GM20000 (cell line): ENCODE results near the gene GNG7.

Experiments
- DNase-seq: peaks from one replicate; pipeline ENCODE4 v3.0.0; 2012; ENCODE audit warnings: low spot score
- CTCF ChIP-seq: IDR thresholded peaks from 2 replicates; pipeline ENCODE4 v1.5.1; 2012; ENCODE audit warnings: mild to moderate bottlenecking, control low read depth; ENCODE audit errors: extremely low read depth, missing control alignments

GNG7 gene

GRCh38 chr19:2634960-2635359, 67.5 kb downstream of the GNG7 start:
- DNase-seq: no peak
- no peak for TF ChIP-seq CTCF

DNA sequence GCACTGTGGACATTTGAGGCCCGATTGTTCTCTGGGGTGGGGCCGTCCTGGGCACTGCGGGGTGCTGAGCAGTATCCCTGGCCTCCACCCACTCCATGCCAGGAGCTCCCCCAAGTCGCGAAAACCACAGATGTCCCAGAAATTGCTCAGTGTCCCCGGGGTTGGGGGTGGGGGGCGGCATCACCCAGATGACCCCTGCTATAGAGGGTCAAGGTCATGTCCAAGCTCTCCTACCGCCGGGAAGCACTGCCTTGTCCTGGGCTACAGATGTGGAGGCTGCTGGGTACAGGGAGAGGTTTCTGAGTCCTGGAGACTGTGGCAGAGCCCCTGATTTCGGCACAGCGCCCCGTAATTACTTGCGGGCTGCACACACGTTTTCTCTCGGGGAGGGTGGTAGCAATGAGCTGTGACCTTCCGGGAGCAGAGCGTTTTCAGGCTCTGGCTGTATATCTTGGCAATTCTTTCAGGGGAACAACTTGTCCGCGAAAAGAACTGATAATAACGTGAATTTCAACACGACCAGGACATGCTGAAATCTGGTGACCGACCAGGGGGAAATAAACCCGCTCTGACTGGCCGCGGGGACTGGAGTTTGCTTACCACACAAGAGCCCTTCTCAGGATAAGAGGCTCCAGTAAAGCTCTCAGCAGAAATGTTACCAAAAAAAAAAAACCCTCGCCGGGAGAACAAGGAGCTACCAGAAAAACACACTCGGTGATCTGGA, 68.1 kb downstream of the GNG7 start:
- DNase-seq: no peak
- no peak for TF ChIP-seq CTCF

- DNase-seq: no peak
- no peak for TF ChIP-seq CTCF
Measured at GRCh38 chr19:2633693-2634075, 68.8 kb downstream of the GNG7 start.

- no peak for TF ChIP-seq CTCF
- no peak for DNase-seq
Measured at GRCh38 chr19:2631213-2631821, 71.2 kb downstream of the GNG7 start.

DNA sequence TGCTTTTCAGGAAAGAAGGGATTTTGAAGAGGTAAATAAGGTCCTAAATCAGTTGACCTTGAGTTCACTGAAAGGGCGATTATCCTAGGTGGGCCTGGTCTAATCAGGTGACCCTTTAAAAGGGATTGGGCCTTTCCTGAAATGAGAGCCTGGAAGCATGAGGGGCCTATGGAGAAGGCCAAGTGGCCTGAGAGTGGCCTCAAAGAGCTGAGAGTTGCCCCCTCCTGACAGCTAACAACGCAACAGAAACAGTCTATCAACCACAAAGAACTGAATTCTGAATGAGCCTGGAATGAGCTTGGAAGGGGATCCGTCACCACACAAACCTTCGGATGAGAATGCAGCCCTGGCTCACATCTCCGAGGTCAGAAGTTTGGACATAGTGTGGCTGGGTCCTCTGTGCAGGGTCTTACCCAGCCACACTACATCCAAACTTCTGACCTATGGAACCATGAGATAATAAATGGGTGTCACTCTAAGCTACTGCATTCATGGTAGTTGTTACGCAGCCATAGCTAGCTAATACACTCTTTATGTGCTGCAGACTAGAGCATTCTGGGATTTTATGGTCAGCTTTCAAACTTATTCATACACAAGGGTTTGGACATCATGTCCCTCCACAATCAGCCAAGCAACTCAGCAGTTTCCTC, 72.0 kb downstream of the GNG7 start:
- TF ChIP-seq CTCF: no peak
- DNase-seq: no peak

DNA sequence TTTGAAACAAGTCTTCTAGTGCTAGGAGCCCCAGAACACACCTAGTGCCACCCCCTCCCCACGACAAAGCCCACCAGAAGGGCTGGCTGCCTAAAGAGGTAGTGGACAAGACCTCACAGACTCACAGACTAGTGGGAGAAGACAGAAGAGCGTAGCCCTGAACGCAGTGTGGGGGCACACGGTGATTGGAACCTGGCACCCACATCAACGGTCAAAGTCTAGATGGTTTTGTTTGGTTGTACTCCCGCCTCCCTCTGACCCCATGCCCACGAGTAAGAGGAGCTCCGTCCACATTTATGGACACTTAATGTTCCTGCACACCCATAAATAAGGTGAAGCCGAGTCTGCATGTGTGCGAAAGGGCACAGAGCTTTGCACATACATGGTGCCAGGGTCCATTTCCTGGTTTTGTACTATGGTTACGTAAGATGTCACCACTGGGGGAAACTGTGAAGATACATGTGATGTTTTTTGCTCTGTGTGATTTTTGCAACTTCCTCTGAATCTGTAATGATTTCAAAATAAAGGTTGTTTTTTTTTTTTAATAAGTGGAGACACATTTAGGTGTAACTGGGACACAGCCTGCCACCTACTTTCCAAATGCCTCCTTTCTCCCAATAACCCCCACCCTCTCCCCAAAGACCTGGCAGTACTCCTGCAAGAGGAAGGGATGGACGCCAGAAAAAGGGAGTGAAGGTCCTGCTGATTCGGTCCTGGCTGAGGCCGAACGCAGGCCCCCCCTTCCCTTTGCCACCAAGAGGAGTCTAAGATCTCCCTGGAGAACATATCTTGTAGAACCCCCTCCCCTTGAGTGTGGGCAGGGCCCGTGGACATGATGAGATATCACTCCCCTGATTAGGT, 72.8 kb downstream of the GNG7 start:
- no peak for DNase-seq

More for the DNA sequence above, 72.8 kb downstream of the GNG7 start:
- no peak for TF ChIP-seq CTCF
